HG02885 (cell line): ENCODE measurements around the gene TUBE1.
"Not testable (repeated sequence)": the region's sequence is repeated elsewhere in the genome, so short reads cannot be mapped to it uniquely, and the experiment has no call there.

ENCODE experiments used
- ATAC-seq: cut with Tn5 transposase; IDR thresholded peaks from one replicate; pipeline ENCODE4 v1.9.1; 2021; ENCODE audit warnings: mild to moderate bottlenecking; ENCODE audit not compliant: unreplicated experiment, poor library complexity

Gene TUBE1

GRCh38 chr6:112066606-112067005 lies 20.7 kb downstream of the TUBE1 start:
- no peak for ATAC-seq

- no peak for ATAC-seq
Observed at GRCh38 chr6:112065426-112065986, 21.8 kb downstream of the TUBE1 start.

GRCh38 chr6:112062966-112063365 lies 24.3 kb downstream of the TUBE1 start:
- ATAC-seq: no peak

- no peak for ATAC-seq
Observed at GRCh38 chr6:112061605-112062004, 25.7 kb downstream of the TUBE1 start.

GRCh38 chr6:112058243-112059032 lies 28.8 kb downstream of the TUBE1 start:
- no peak for ATAC-seq

GRCh38 chr6:112054555-112055190 lies 32.6 kb downstream of the TUBE1 start:
- no peak for ATAC-seq

GRCh38 chr6:112054001-112054400 lies 33.3 kb downstream of the TUBE1 start, which contains the start of gene CCN6:
CCN6 (plus strand) TSS chr6:112054104; CDS start chr6:112054358, 254 bp downstream.
- no peak for ATAC-seq

- not testable (repeated sequence) for ATAC-seq
Observed at GRCh38 chr6:112051251-112051740, 36.0 kb downstream of the TUBE1 start.

- ATAC-seq: no peak
Observed at GRCh38 chr6:112050429-112050828, 36.9 kb downstream of the TUBE1 start.

- no peak for ATAC-seq
Observed at GRCh38 chr6:112049996-112050395, 37.3 kb downstream of the TUBE1 start.

- no peak for ATAC-seq
Observed at GRCh38 chr6:112049026-112049799, 38.1 kb downstream of the TUBE1 start.

- ATAC-seq: not testable (repeated sequence)
Observed at GRCh38 chr6:112047523-112047922, 39.8 kb downstream of the TUBE1 start.

GRCh38 chr6:112044856-112045255 lies 42.4 kb downstream of the TUBE1 start:
- no peak for ATAC-seq

GRCh38 chr6:112044196-112044595 lies 43.1 kb downstream of the TUBE1 start:
- ATAC-seq: no peak

- peak; percentile 91 for ATAC-seq
Observed at GRCh38 chr6:112043032-112044007, 44.0 kb downstream of the TUBE1 start.

- ATAC-seq: no peak
Observed at GRCh38 chr6:112041535-112041934, 45.7 kb downstream of the TUBE1 start.

GRCh38 chr6:112040956-112041355 lies 46.3 kb downstream of the TUBE1 start:
- ATAC-seq: no peak

GRCh38 chr6:112039431-112039770 lies 47.9 kb downstream of the TUBE1 start:
- no peak for ATAC-seq

GRCh38 chr6:112038756-112039430 lies 48.4 kb downstream of the TUBE1 start:
- ATAC-seq: no peak
